B cell (primary cell): ENCODE data around the gene IGF2BP3. TPM values are rescaled to one million over a fixed set of nuclear protein-coding genes. Genes with fewer than 3 reads are reported as not detected.

Experiments used
- ATAC-seq: fragments of 200-7000 bp; cut with Tn5 transposase; one replicate; pipeline ENCODE4 v1.10.0; 2021; ENCODE audit warnings: low read depth, mild to moderate bottlenecking, moderate number of reproducible peaks, moderate library complexity
- CTCF ChIA-PET: fragments of 350-600 bp; sonication (Branson Sonifier 250); formaldehyde crosslinking; loops from one replicate; lab custom pipeline; 2021; ENCODE audit warnings: antibody characterized with exemption, inconsistent platforms; lab: Charles Lee
- POLR2A ChIA-PET: fragments of 350-600 bp; sonication (Branson Sonifier 250); formaldehyde crosslinking; loops from one replicate; lab custom pipeline; 2021; ENCODE audit warnings: antibody characterized with exemption; lab: Charles Lee
- DNase-seq: peaks from one replicate; pipeline ENCODE4 v3.0.0; 2013
- H2AFZ ChIP-seq: 2 replicates; pipeline ENCODE4 v1.6.1; 2012; ENCODE audit warnings: mild to moderate bottlenecking, low read depth, low read length; ENCODE audit not compliant: insufficient read depth, poor library complexity, severe bottlenecking
- H3K27ac ChIP-seq, 2 donors: 1 replicate in 1 of 2; 2 replicates in 1 of 2; pipeline ENCODE4 v1.5.1; 2012 to 2013; ENCODE audit warnings: low read length in 2 of 2, mild to moderate bottlenecking in 2 of 2, moderate library complexity in 1 of 2
- H3K27me3 ChIP-seq, 4 experiments: fragments of 200-600 bp in 1 of 4; sonication (generic) in 1 of 4; replicated peaks in 1 of 4; 1 replicate in 2 of 4; 2 replicates in 2 of 4; pipeline versions ENCODE4 v1.6.1 to v1.7.0; 2013 to 2016; ENCODE audit warnings: low read length in 3 of 4, mild to moderate bottlenecking in 2 of 4, mixed read lengths in 1 of 4, moderate library complexity in 1 of 4; ENCODE audit not compliant: insufficient read depth in 4 of 4, control insufficient read depth in 3 of 4; ENCODE audit errors: control extremely low read depth in 1 of 4
- H3K36me3 ChIP-seq, 2 experiments: replicated peaks in 1 of 2; 1 replicate in 1 of 2; 2 replicates in 1 of 2; pipeline versions ENCODE4 v1.6.1 to v1.7.1; 2013; ENCODE audit warnings: low read length in 1 of 2; ENCODE audit not compliant: insufficient read depth in 2 of 2, control insufficient read depth in 1 of 2; ENCODE audit errors: control extremely low read depth in 1 of 2, extremely low read depth in 1 of 2
- H3K4me1 ChIP-seq, 2 donors: fragments of 200-600 bp in 1 of 2; sonication (generic) in 1 of 2; 1 replicate in 1 of 2; 2 replicates in 1 of 2; pipeline versions ENCODE4 v1.5.1 to v1.6.1; 2013 to 2017; ENCODE audit warnings: low read length in 2 of 2; ENCODE audit not compliant: control insufficient read depth in 2 of 2, insufficient read depth in 2 of 2
- H3K4me2 ChIP-seq: replicated peaks from 2 replicates; pipeline ENCODE3; 2012; ENCODE audit warnings: mild to moderate bottlenecking, low read depth, low read length; ENCODE audit not compliant: poor library complexity, severe bottlenecking
- H3K4me3 ChIP-seq, 5 experiments: fragments of 200-600 bp in 1 of 5; sonication (generic) in 1 of 5; 1 replicate in 3 of 5; 2 replicates in 2 of 5; pipeline versions ENCODE4 v1.5.1 to v1.7.0; 2011 to 2016; ENCODE audit warnings: low read length in 4 of 5, mild to moderate bottlenecking in 4 of 5, low read depth in 2 of 5, control low read depth in 1 of 5, moderate library complexity in 1 of 5; ENCODE audit not compliant: insufficient read depth in 1 of 5; ENCODE audit errors: control extremely low read depth in 1 of 5, extremely low read depth in 1 of 5
- H3K79me2 ChIP-seq: fragments of 200-600 bp; sonication (generic); one replicate; pipeline ENCODE4 v1.6.0; 2016; ENCODE audit warnings: low read length; ENCODE audit not compliant: control insufficient read depth, insufficient read depth
- H3K9ac ChIP-seq: fragments of 200-600 bp; sonication (generic); 2 replicates; pipeline ENCODE4 v1.6.1; 2017; ENCODE audit warnings: mild to moderate bottlenecking, low read length, moderate library complexity
- H3K9me3 ChIP-seq, 3 donors: one replicate each; pipeline versions ENCODE4 v1.6.1 to v1.7.1; 2013; ENCODE audit warnings: low read length in 2 of 3; ENCODE audit not compliant: control insufficient read depth in 2 of 3, insufficient read depth in 1 of 3; ENCODE audit errors: control extremely low read depth in 1 of 3
- H4K20me1 ChIP-seq: 2 replicates; pipeline ENCODE4 v1.6.0; 2012; ENCODE audit warnings: mild to moderate bottlenecking, low read length; ENCODE audit not compliant: insufficient read depth, control insufficient read depth, poor library complexity, severe bottlenecking
- H3K27ac Mint-ChIP-seq: one replicate; pipeline ENCODE4 v1.8.0; 2021; ENCODE audit warnings: mixed read lengths
- H3K27me3 Mint-ChIP-seq: one replicate; pipeline ENCODE4 v1.8.0; 2021; ENCODE audit warnings: mixed read lengths
- H3K4me1 Mint-ChIP-seq: one replicate; pipeline ENCODE4 v1.8.0; 2021; ENCODE audit warnings: mixed read lengths
- H3K4me3 Mint-ChIP-seq: one replicate; pipeline ENCODE4 v1.8.0; 2021; ENCODE audit warnings: mixed read lengths
- H3K9me3 Mint-ChIP-seq: one replicate; pipeline ENCODE4 v1.8.0; 2022; ENCODE audit warnings: mixed read lengths; ENCODE audit not compliant: insufficient read depth
- EZH2 ChIP-seq: IDR thresholded peaks from 2 replicates; pipeline ENCODE4 v1.6.1; 2012; ENCODE audit warnings: borderline replicate concordance, low read depth, mild to moderate bottlenecking, moderate library complexity, low read length; ENCODE audit not compliant: insufficient read depth, poor library complexity, severe bottlenecking
- WGBS: methylation state at CpG from one replicate; pipeline ENCODE4 v1.1.5; 2013; ENCODE audit warnings: missing lambda C conversion rate; ENCODE audit not compliant: insufficient coverage; 5-methylcytosine and 5-hydroxymethylcytosine counted together
- intact Hi-C: fragments of 100-400 bp; cut with micrococcal nuclease; formaldehyde crosslinking; loops from one replicate; pipeline ENCODE4 v1.10.0; 2022
- polyA plus RNA-seq: library from polyadenylated mRNA; depleted of rRNA; stranded (reverse); fragments of >200 nt; gene quantifications from 2 replicates; pipeline ENCODE4 v1.2.3, GENCODE V29; 2012
- total RNA-seq, 2 donors: library from RNA; stranded (reverse); fragments of 120-200 nt in 1 of 2; gene quantifications; 1 replicate in 1 of 2; 2 replicates in 1 of 2; pipeline versions ENCODE4 v1.2.3 to v1.2.4, GENCODE V29; 2013 to 2022
- TF ChIP-seq, protein P1 (sequence below): fragments of 200-600 bp; IDR thresholded peaks from one replicate; pipeline ENCODE4 v1.8.0; 2022; ENCODE audit warnings: antibody characterized with exemption, mild to moderate bottlenecking

IGF2BP3 gene
- total and polyA plus RNA-seq, 2 donors (not counting 1 experiment from before 2014, with no cell fraction given), result 0.63 to 10.0 TPM

- Histone ChIP-seq H3K4me1 (peaks cover 2 to 8% of the 10 kb centered on the region in 2 donors), H3K27ac (no peak overlapping the region), H3K4me3 (no peak overlapping the region), H3K27me3 (peaks cover 0 to 3% (median 0%) of the 10 kb centered on the region in 4 experiments), H3K9me3 (no peaks in the 10 kb centered on the region), H3K4me2 (no peak overlapping the region), H3K9ac (no peak overlapping the region), H4K20me1 (no peaks in the 10 kb centered on the region), H3K36me3 (no peaks in the 10 kb centered on the region), H3K79me2 (no peaks in the 10 kb centered on the region), H2AFZ (no peak overlapping the region)
- TF ChIP-seq, protein P1, sequence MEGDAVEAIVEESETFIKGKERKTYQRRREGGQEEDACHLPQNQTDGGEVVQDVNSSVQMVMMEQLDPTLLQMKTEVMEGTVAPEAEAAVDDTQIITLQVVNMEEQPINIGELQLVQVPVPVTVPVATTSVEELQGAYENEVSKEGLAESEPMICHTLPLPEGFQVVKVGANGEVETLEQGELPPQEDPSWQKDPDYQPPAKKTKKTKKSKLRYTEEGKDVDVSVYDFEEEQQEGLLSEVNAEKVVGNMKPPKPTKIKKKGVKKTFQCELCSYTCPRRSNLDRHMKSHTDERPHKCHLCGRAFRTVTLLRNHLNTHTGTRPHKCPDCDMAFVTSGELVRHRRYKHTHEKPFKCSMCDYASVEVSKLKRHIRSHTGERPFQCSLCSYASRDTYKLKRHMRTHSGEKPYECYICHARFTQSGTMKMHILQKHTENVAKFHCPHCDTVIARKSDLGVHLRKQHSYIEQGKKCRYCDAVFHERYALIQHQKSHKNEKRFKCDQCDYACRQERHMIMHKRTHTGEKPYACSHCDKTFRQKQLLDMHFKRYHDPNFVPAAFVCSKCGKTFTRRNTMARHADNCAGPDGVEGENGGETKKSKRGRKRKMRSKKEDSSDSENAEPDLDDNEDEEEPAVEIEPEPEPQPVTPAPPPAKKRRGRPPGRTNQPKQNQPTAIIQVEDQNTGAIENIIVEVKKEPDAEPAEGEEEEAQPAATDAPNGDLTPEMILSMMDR, result no peak
- TF ChIP-seq EZH2, result no peak
- WGBS, result no CpG with 5 or more reads among the region's 3 CpGs
- intact Hi-C loops, result loop anchor here (1.0 to 5.0 kb wide), 6 partner anchors 56 to 356 kb away; partner anchors contain the start of gene TRA2A
- Mint-ChIP-seq H3K27me3 (no peaks in the 10 kb centered on the region), H3K27ac (no peak overlapping the region), H3K4me1 (peaks cover 10% of the 10 kb centered on the region), H3K9me3 (no peaks in the 10 kb centered on the region), H3K4me3 (no peak overlapping the region)
- DNase-seq, result no peak
- no peak for ATAC-seq
- CTCF ChIA-PET, result interaction anchor here (1.1 to 2.4 kb wide), 3 partner anchors 10 to 107 kb away, joined by 4 to 16 read pairs (median 6); no protein-coding TSS in a partner anchor
- POLR2A ChIA-PET, result no interaction called here
Measured at GRCh38 chr7:23356726-23357125, 113.6 kb downstream of the IGF2BP3 start.

DNA sequence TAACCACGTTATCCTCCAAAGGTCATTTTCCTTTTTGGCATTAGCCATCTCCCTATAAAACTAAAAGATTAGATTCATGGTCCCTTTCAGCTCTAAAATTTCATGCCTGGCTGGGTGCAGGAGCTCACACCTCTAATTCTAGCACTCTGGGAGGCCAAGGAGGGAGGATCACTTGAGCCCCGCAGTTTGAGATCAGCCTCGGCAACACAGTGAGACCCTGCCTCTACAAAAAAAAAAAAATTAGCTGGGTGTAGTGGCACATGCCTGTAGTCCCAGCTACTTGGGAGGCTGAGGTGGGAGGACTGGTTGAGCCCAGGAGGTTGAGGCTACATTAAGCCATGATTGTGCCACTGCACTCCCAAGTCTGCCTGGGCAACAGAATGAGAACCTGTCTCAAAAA, 114.1 kb downstream of the IGF2BP3 start:
- POLR2A ChIA-PET, result interaction anchor here (0.7 kb wide), 1 partner anchor 56 kb away, joined by 4 read pairs; no protein-coding TSS in a partner anchor
- Histone ChIP-seq H4K20me1 (no peaks in the 10 kb centered on the region), H3K9ac (no peak overlapping the region), H3K27ac (no peak overlapping the region), H3K9me3 (no peaks in the 10 kb centered on the region), H3K36me3 (no peaks in the 10 kb centered on the region), H3K79me2 (no peaks in the 10 kb centered on the region), H3K4me3 (no peak overlapping the region), H2AFZ (no peak overlapping the region), H3K4me2 (no peak overlapping the region), H3K27me3 (peaks cover 0 to 3% (median 0%) of the 10 kb centered on the region in 4 experiments), H3K4me1 (peaks cover 0 to 3% of the 10 kb centered on the region in 2 donors)
- no peak for ATAC-seq
- DNase-seq, result no peak
- Mint-ChIP-seq H3K27me3 (no peaks in the 10 kb centered on the region), H3K27ac (no peak overlapping the region), H3K4me3 (no peak overlapping the region), H3K9me3 (no peaks in the 10 kb centered on the region), H3K4me1 (peaks cover 10% of the 10 kb centered on the region)
- 100% methylated on average over 1 of the region's 3 CpGs for WGBS
- intact Hi-C loops, result loop anchor here (5.0 kb wide), 3 partner anchors 56 to 176 kb away; partner anchors contain the start of gene TRA2A
- TF ChIP-seq EZH2, result no peak
- TF ChIP-seq, protein P1, result no peak
- CTCF ChIA-PET, result interaction anchor here (0.6 to 2.4 kb wide), 10 partner anchors 10 to 214 kb away, joined by 3 to 16 read pairs (median 4); no protein-coding TSS in a partner anchor
